DMS79 (cell line): ENCODE results near the gene TRIM17.

Experiments used
- DNase-seq: peaks from one replicate; lab custom pipeline; 2025; lab: John Stamatoyannopoulos, UW

The TRIM17 gene

GRCh38 chr1:228416217-228416933 lies at the start of gene TRIM17:
Gene TRIM17 (minus strand): TSS chr1:228416861. CDS start chr1:228415072, 1,789 bp downstream.
- DNase-seq, result peak; percentile 42

- peak; percentile 57 for DNase-seq
Measured at GRCh38 chr1:228465571-228466146, 49.0 kb upstream of the TRIM17 start.

- no peak for DNase-seq
Measured at GRCh38 chr1:228465141-228465540, 48.5 kb upstream of the TRIM17 start.

- DNase-seq, result peak; percentile 82
Measured at GRCh38 chr1:228464487-228464983, 47.9 kb upstream of the TRIM17 start.

GRCh38 chr1:228463559-228464455 lies 47.1 kb upstream of the TRIM17 start:
- peak; percentile 53 for DNase-seq

GRCh38 chr1:228463009-228463558 lies 46.4 kb upstream of the TRIM17 start:
- DNase-seq, result no peak

GRCh38 chr1:228462560-228462959 lies 45.9 kb upstream of the TRIM17 start:
- DNase-seq, result no peak

GRCh38 chr1:228460821-228461220 lies 44.2 kb upstream of the TRIM17 start:
- DNase-seq, result no peak

- peak; percentile 68 for DNase-seq
Measured at GRCh38 chr1:228459091-228459993, 42.7 kb upstream of the TRIM17 start.

GRCh38 chr1:228457396-228458176 lies 40.9 kb upstream of the TRIM17 start:
- DNase-seq, result peak; percentile 98

- no peak for DNase-seq
Measured at GRCh38 chr1:228457017-228457395, 40.3 kb upstream of the TRIM17 start.

GRCh38 chr1:228456252-228457016 lies 39.8 kb upstream of the TRIM17 start:
- no peak for DNase-seq

GRCh38 chr1:228455715-228456114 lies 39.1 kb upstream of the TRIM17 start:
- DNase-seq, result no peak

- DNase-seq, result no peak
Measured at GRCh38 chr1:228454238-228454637, 37.6 kb upstream of the TRIM17 start.

- DNase-seq, result no peak
Measured at GRCh38 chr1:228453614-228454013, 37.0 kb upstream of the TRIM17 start.

- no peak for DNase-seq
Measured at GRCh38 chr1:228453022-228453560, 36.4 kb upstream of the TRIM17 start.

GRCh38 chr1:228452194-228453021 lies 35.7 kb upstream of the TRIM17 start:
- DNase-seq, result no peak

GRCh38 chr1:228450200-228450599 lies 33.5 kb upstream of the TRIM17 start:
- no peak for DNase-seq
